ENCODE measurements around the gene SHC2. TPM values are rescaled to one million over a fixed set of nuclear protein-coding genes. Genes with fewer than 3 reads are reported as not detected.

SHC2 gene
- 5.3 TPM for polyA plus RNA-seq (2013, experiment 1 of 2)
- polyA plus RNA-seq (2013, experiment 2 of 2) = 6.6 TPM

DNA sequence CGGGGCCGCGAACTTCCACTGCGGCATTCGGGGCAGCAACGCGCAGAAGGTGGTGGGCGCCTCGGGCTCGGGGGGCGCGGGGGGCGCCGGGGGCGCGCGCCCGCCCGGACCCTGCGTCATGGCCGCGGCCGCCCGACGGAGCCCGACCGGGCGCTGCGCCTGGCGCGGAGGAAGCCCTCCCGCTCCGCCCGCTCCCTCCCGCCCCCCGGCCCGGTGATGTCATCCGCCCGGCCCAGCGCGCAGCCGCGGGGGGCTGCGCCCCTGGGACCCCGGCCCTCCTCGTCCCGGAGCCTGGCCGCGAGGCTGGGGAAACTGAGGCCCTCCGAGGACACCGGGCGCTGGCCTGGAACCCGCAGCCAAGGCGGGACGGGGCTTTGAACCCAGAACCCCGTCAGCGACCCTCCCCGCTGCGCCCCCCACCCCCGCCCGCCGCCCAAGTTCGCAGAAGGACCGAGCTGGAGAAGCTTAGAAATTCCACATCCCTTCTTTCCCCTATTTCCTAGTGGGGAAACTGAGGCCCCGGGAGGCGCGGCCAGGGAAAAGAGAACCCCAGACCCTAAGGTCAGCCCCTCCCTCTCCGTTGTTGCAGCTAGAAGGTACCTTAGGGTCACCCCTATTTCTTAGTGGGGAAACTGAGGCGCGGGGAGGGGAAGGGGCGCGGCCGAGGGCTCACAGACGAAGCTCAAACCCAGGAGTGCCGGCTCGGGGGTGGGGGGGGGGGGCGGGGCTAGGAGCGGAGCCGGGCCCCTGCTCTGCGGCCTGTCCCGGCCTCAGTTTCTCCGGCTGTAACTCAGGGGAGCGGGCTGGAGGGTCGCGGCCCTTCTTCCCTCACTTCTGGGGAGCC is at the start of gene SHC2:
SHC2 (minus strand) TSS at position 157 of the 844 bp plus-strand sequence; CDS start at position 120, 37 bp downstream.
- Histone ChIP-seq H3K27ac (ENCODE audit: low read depth, low read length) (peak within 1 kb of the TSS; percentile 60; the same call in 1 of the 2 replicates), H3K4me1 (ENCODE audit: insufficient read depth, low read length) (no peaks in the 10 kb centered on the region), H3K27me3 (ENCODE audit: insufficient read depth, low read length) (peaks cover 21% of the 10 kb centered on the region), H3K9ac (ENCODE audit: low read depth, low read length) (peak within 1 kb of the TSS; percentile 59), H3K9me3 (ENCODE audit: insufficient read depth, low read depth, low read length) (no peaks in the 10 kb centered on the region), H3K4me3 (ENCODE audit: low read length) (peak within 1 kb of the TSS; percentile 60), H3K36me3 (ENCODE audit: insufficient read depth, low read length) (no peaks in the 10 kb centered on the region)
- 2% methylated on average over 84 of the region's 85 CpGs for WGBS

DNA sequence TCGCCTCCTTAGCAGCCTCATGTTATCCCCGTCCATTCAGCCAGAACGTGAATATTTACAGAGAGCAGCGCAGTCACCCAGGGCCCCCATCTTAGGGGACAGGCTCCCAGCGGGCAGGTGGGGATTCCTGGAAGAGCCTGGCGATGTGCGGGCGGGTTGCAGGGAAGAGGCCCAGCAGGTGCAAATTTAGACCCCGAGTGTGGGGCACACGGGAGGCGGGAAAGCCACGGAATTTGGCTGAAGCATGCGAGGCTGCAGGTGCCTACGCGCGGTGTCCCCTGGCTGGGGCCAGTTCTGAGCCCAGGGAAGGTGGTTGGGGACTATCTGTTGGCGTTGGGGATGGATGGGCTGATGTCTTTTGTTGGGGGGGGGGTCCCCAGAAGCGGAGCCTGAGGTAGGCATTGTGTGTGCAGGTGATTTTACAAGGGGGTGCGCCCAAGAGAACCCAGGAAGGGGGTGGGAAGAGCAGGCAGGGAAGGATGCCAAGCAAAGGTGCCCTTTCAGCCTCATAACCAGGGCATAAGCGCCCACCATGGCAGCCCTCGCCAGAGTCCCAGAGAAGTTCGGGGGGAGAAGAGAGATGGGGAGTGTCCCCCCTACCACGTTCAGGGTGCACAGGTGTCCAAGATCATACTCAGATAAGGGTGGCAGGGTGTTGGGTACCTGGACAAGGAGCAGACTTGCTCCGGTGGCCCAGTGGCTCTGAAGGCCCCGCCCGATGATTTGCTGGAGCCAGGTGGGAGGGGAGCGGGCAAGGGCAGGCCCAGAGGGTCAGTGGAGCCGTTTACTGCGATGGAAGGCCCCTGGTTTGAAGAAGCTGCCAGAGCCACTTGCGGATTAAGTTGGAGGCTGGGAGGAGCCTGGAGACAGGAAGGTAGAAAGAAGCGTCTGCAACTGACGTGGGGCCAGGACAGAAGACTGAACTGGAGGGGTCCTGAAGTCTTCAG is 47.6 kb upstream of the SHC2 start:
- peaks cover 15% of the 10 kb centered on the region for H3K4me1 ChIP-seq (ENCODE audit: insufficient read depth, low read length)
- no peaks in the 10 kb centered on the region; the same call in 1 of the 2 replicates for H3K27me3 ChIP-seq (ENCODE audit: insufficient read depth, low read length)

GRCh38 chr19:507286-508203 is 46.7 kb upstream of the SHC2 start, which contains the start of gene TPGS1:
Gene TPGS1 (plus strand): TSS chr19:507497. CDS start chr19:507507, 10 bp downstream.
- Histone ChIP-seq H3K9me3 (ENCODE audit: insufficient read depth, low read depth, low read length) (no peaks in the 10 kb centered on the region), H3K27ac (ENCODE audit: low read depth, low read length) (peak within 1 kb of the TSS; percentile 91), H3K27me3 (ENCODE audit: insufficient read depth, low read length) (no peaks in the 10 kb centered on the region), H3K36me3 (ENCODE audit: insufficient read depth, low read length) (peaks cover 8% of the 10 kb centered on the region), H3K4me1 (ENCODE audit: insufficient read depth, low read length) (peaks cover 15% of the 10 kb centered on the region), H3K9ac (ENCODE audit: low read depth, low read length) (peak within 1 kb of the TSS; percentile 83), H3K4me3 (ENCODE audit: low read length) (peak within 1 kb of the TSS; percentile 83)
- WGBS = under 1% methylated on average over 81 of the region's 81 CpGs

More for the DNA sequence above, 47.6 kb upstream of the SHC2 start:
- Histone ChIP-seq H3K4me3 (ENCODE audit: low read length) (peak overlapping the region; percentile 83), H3K27ac (ENCODE audit: low read depth, low read length) (no peak overlapping the region), H3K36me3 (ENCODE audit: insufficient read depth, low read length) (peaks cover 8% of the 10 kb centered on the region), H3K9me3 (ENCODE audit: insufficient read depth, low read depth, low read length) (no peaks in the 10 kb centered on the region), H3K9ac (ENCODE audit: low read depth, low read length) (peak overlapping the region; percentile 83)
- WGBS = 68% methylated on average over 32 of the region's 32 CpGs

DNA sequence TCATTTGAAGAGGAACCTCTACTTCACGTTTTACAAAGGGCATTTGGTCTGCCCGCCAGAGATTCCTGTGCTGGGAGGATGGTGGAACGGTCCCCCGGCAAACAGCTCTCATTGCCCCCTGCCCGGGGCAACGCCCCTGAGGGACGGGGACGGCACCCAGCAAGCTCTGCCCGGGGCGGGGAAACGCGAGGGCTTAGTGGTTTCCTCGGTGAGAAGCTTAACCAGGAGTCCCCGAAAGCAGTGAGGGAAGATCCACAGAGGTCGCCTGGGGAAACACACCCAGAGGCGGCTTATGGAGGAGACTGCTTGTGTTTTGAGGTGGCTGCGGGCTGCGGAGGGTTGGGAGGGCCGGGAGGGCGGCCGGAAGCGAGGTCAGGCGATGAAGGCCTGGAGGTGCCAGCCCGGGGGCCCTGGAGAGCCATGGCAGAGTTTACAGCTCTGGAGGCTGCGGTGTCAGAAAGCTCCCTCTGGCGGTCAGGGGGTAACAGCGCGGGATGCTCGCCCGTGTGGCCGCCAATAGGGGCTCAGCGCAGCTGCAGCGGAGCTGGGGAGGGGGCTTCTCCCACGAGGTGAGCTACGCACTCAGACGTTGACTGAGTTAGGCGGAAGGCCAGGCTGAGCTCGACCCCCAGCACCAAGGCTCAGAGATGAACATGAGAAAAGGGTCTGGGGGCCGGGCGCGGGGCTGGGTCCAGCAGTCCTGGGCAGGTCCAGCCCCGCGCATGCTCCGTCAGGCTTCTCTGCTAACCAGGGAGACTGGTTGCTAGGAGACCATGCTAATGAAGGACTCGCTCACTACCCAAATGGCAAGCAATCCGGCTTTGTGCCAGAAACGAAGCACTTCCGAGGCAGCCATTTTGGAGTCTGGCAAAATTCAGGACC is 45.8 kb upstream of the SHC2 start:
- Histone ChIP-seq H3K4me1 (ENCODE audit: insufficient read depth, low read length) (peaks cover 13% of the 10 kb centered on the region), H3K27ac (ENCODE audit: low read depth, low read length) (peak overlapping the region; percentile 91), H3K9me3 (ENCODE audit: insufficient read depth, low read depth, low read length) (no peaks in the 10 kb centered on the region), H3K27me3 (ENCODE audit: insufficient read depth, low read length) (no peaks in the 10 kb centered on the region; the same call in 1 of the 2 replicates), H3K4me3 (ENCODE audit: low read length) (peak overlapping the region; percentile 83), H3K9ac (ENCODE audit: low read depth, low read length) (peak overlapping the region; percentile 83), H3K36me3 (ENCODE audit: insufficient read depth, low read length) (peaks cover 8% of the 10 kb centered on the region)
- 7% methylated on average over 48 of the region's 48 CpGs for WGBS

GRCh38 chr19:504616-505015 is 43.8 kb upstream of the SHC2 start:
- 84% methylated on average over 14 of the region's 14 CpGs for WGBS
- peaks cover 6% of the 10 kb centered on the region for H3K36me3 ChIP-seq (ENCODE audit: insufficient read depth, low read length)
- H3K9me3 ChIP-seq (ENCODE audit: insufficient read depth, low read depth, low read length) = no peaks in the 10 kb centered on the region
- H3K4me3 ChIP-seq (ENCODE audit: low read length) = no peak overlapping the region
- H3K27me3 ChIP-seq (ENCODE audit: insufficient read depth, low read length) = peaks cover 4% of the 10 kb centered on the region
- no peak overlapping the region for H3K9ac ChIP-seq (ENCODE audit: low read depth, low read length)
- H3K4me1 ChIP-seq (ENCODE audit: insufficient read depth, low read length) = 0 out of 2 replicates have a peak, but pooled peaks cover 4% of the 10 kb centered on the region
- no peak overlapping the region for H3K27ac ChIP-seq (ENCODE audit: low read depth, low read length)

DNA sequence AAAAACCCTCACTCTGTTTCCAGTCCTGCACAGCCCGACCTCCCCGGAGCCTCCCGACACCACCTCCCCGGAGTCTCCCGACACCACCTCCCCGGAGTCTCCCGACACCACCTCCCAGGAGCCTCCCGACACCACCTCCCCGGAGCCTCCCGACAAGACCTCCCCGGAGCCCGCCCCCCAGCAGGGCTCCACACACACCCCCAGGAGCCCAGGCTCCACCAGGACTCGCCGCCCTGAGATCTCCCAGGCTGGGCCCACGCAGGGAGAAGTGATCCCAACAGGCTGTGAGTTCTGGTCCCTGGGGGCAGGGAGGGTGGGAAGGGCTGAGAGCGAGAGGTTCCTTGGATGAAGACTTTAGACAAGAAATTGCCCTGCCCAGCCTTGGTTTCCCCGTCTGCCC is 40.8 kb upstream of the SHC2 start:
- Histone ChIP-seq H3K36me3 (ENCODE audit: insufficient read depth, low read length) (no peaks in the 10 kb centered on the region), H3K27me3 (ENCODE audit: insufficient read depth, low read length) (peaks cover 28% of the 10 kb centered on the region), H3K27ac (ENCODE audit: low read depth, low read length) (no peak overlapping the region), H3K9ac (ENCODE audit: low read depth, low read length) (no peak overlapping the region), H3K4me3 (ENCODE audit: low read length) (no peak overlapping the region), H3K9me3 (ENCODE audit: insufficient read depth, low read depth, low read length) (no peaks in the 10 kb centered on the region), H3K4me1 (ENCODE audit: insufficient read depth, low read length) (no peaks in the 10 kb centered on the region)
- 86% methylated on average over 17 of the region's 17 CpGs for WGBS

DNA sequence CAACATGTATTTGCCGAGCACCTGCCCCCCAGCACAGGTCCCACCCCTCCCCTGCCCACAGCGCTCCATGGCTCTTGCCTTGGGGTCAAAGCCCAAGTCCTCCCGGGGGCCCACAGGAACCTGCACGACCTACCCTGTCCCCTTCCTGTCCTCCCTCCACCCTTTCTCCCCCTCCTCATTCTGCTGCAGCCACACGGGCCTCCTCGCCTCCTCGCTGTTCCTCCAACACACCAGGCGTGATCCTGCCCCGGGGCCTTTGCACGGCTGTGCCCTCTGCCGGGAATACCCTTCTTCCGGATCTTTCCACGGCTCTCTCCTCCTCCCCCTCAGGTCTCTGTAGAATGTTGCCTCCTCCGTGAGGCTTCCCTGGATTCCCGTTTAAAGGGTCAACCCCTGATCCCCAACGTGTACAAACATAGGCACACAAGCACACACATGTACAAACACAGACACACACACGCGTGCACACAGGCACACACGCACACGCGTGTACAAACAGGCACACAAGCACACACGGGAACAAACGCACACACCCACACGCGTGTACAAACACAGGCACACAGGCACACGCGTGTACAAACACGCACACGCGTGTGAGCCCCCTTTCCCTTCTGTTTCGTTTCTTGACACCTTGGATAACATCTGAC is 38.3 kb upstream of the SHC2 start:
- Histone ChIP-seq H3K27me3 (ENCODE audit: insufficient read depth, low read length) (peaks cover 32% of the 10 kb centered on the region), H3K27ac (ENCODE audit: low read depth, low read length) (no peak overlapping the region), H3K36me3 (ENCODE audit: insufficient read depth, low read length) (no peaks in the 10 kb centered on the region), H3K4me1 (ENCODE audit: insufficient read depth, low read length) (no peaks in the 10 kb centered on the region), H3K4me3 (ENCODE audit: low read length) (no peak overlapping the region), H3K9ac (ENCODE audit: low read depth, low read length) (no peak overlapping the region), H3K9me3 (ENCODE audit: insufficient read depth, low read depth, low read length) (no peaks in the 10 kb centered on the region)
- 87% methylated on average over 31 of the region's 31 CpGs for WGBS

DNA sequence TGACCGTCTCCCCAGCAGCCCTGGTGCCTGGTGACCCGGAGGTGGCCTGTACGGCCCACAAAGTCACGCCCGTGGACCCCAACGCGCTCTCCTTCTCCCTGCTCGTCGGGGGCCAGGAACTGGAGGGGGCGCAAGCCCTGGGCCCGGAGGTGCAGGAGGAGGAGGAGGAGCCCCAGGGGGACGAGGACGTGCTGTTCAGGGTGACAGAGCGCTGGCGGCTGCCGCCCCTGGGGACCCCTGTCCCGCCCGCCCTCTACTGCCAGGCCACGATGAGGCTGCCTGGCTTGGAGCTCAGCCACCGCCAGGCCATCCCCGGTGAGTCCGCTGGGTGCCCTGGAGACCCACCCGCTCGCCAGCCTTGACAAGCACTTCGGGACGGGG is 37.7 kb upstream of the SHC2 start:
- Histone ChIP-seq H3K9me3 (ENCODE audit: insufficient read depth, low read depth, low read length) (no peaks in the 10 kb centered on the region), H3K36me3 (ENCODE audit: insufficient read depth, low read length) (no peaks in the 10 kb centered on the region), H3K4me3 (ENCODE audit: low read length) (peak overlapping the region; percentile 54; the same call in 1 of the 2 replicates), H3K27ac (ENCODE audit: low read depth, low read length) (no peak overlapping the region), H3K9ac (ENCODE audit: low read depth, low read length) (no peak overlapping the region), H3K27me3 (ENCODE audit: insufficient read depth, low read length) (peaks cover 32% of the 10 kb centered on the region), H3K4me1 (ENCODE audit: insufficient read depth, low read length) (no peaks in the 10 kb centered on the region)
- 65% methylated on average over 26 of the region's 26 CpGs for WGBS

- H3K4me3 ChIP-seq (ENCODE audit: low read length) = peak overlapping the region; percentile 54
- no peaks in the 10 kb centered on the region for H3K36me3 ChIP-seq (ENCODE audit: insufficient read depth, low read length)
- no peak overlapping the region for H3K9ac ChIP-seq (ENCODE audit: low read depth, low read length)
- no peaks in the 10 kb centered on the region for H3K4me1 ChIP-seq (ENCODE audit: insufficient read depth, low read length)
- 14% methylated on average over 50 of the region's 50 CpGs for WGBS
- no peak overlapping the region for H3K27ac ChIP-seq (ENCODE audit: low read depth, low read length)
- H3K9me3 ChIP-seq (ENCODE audit: insufficient read depth, low read depth, low read length) = no peaks in the 10 kb centered on the region
- peaks cover 32% of the 10 kb centered on the region for H3K27me3 ChIP-seq (ENCODE audit: insufficient read depth, low read length)
These were observed 37.2 kb upstream of the SHC2 start for GRCh38 chr19:497869-498510.
